ENCODE measurements around the gene ZDHHC23. TPM values are rescaled to one million over a fixed set of nuclear protein-coding genes. Genes with fewer than 3 reads are reported as not detected.

The ZDHHC23 gene
- total and polyA plus RNA-seq, 2 of the 13 experiments (the other 11 are each of a cell fraction or from before 2014, with no cell fraction given) = 1.6 to 8.8 TPM

DNA sequence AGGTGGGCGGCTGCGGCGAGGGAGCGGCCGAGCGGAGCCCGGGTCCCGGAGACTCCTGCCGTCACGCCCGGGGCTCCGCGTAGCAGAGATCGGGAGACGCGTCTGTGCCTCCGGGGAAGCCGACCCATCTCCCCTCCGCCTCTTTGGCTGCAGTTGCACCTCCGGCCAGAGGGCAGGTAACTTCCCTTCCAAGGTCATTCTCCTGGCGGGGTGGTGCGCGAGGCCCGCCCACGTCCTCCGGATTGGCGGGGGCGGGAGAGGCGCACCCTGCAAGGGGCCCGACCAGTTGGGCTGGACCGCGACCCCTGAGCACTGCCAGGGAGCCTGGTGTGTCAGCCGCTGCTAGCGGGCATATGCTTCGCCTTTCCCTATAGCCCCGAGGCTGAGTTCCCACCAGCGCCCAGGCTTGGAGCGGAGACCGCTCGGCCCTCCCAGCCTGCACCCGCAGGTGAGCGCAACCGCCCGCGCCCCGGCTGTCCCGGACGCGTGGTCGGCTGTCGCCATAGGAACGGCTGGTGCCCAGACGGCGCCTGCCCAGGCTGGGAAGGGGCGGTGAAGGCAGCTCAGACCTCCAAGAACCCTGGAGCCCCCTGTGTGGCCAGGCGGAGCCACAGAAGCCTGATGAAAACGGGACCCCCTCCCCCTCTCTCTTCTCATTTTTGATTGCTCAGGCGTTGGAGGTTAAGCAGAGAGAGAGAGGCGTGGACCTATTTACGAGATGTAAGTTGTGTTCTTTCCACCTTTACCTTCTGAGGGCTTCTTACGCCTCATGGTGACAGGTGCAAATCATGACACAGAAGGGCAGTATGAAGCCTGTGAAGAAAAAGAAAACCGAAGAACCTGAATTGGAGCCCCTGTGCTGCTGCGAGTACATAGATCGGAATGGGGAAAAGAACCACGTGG is 453 bp downstream of the ZDHHC23 start (continued):
- peak; percentile 56; the same call in 1 of the 2 replicates for TF ChIP-seq ZNF317 (CRISPR knock-in tag; IDR thresholded peaks at IDR 0.05)
- TF ChIP-seq ZNF687 (CRISPR knock-in tag; IDR thresholded peaks at IDR 0.05) = peak; percentile 70
- no peak for TF ChIP-seq FOXM1 (CRISPR knock-in tag; IDR thresholded peaks at IDR 0.05)
- TF ChIP-seq HNRNPLL (IDR thresholded peaks at IDR 0.05; ENCODE audit: low read depth, low read length, poor library complexity, severe bottlenecking) = peak; percentile 52
- TF ChIP-seq MTF2 (CRISPR knock-in tag; IDR thresholded peaks at IDR 0.05; ENCODE audit: borderline replicate concordance) = 0 out of 2 replicates have a peak, but pooled peaks have one; percentile 19
- no peak for TF ChIP-seq NFKB2 (CRISPR knock-in tag; IDR thresholded peaks at IDR 0.05; ENCODE audit: borderline replicate concordance)
- TF ChIP-seq ZNF619 (CRISPR knock-in tag; IDR thresholded peaks at IDR 0.05) = 0 out of 2 replicates have a peak, but pooled peaks have one; percentile 39
- TF ChIP-seq, protein P1, sequence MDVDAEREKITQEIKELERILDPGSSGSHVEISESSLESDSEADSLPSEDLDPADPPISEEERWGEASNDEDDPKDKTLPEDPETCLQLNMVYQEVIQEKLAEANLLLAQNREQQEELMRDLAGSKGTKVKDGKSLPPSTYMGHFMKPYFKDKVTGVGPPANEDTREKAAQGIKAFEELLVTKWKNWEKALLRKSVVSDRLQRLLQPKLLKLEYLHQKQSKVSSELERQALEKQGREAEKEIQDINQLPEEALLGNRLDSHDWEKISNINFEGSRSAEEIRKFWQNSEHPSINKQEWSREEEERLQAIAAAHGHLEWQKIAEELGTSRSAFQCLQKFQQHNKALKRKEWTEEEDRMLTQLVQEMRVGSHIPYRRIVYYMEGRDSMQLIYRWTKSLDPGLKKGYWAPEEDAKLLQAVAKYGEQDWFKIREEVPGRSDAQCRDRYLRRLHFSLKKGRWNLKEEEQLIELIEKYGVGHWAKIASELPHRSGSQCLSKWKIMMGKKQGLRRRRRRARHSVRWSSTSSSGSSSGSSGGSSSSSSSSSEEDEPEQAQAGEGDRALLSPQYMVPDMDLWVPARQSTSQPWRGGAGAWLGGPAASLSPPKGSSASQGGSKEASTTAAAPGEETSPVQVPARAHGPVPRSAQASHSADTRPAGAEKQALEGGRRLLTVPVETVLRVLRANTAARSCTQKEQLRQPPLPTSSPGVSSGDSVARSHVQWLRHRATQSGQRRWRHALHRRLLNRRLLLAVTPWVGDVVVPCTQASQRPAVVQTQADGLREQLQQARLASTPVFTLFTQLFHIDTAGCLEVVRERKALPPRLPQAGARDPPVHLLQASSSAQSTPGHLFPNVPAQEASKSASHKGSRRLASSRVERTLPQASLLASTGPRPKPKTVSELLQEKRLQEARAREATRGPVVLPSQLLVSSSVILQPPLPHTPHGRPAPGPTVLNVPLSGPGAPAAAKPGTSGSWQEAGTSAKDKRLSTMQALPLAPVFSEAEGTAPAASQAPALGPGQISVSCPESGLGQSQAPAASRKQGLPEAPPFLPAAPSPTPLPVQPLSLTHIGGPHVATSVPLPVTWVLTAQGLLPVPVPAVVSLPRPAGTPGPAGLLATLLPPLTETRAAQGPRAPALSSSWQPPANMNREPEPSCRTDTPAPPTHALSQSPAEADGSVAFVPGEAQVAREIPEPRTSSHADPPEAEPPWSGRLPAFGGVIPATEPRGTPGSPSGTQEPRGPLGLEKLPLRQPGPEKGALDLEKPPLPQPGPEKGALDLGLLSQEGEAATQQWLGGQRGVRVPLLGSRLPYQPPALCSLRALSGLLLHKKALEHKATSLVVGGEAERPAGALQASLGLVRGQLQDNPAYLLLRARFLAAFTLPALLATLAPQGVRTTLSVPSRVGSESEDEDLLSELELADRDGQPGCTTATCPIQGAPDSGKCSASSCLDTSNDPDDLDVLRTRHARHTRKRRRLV (CRISPR knock-in tag; IDR thresholded peaks at IDR 0.05) = no peak
- TF ChIP-seq, protein P2, sequence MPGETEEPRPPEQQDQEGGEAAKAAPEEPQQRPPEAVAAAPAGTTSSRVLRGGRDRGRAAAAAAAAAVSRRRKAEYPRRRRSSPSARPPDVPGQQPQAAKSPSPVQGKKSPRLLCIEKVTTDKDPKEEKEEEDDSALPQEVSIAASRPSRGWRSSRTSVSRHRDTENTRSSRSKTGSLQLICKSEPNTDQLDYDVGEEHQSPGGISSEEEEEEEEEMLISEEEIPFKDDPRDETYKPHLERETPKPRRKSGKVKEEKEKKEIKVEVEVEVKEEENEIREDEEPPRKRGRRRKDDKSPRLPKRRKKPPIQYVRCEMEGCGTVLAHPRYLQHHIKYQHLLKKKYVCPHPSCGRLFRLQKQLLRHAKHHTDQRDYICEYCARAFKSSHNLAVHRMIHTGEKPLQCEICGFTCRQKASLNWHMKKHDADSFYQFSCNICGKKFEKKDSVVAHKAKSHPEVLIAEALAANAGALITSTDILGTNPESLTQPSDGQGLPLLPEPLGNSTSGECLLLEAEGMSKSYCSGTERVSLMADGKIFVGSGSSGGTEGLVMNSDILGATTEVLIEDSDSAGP (CRISPR knock-in tag; IDR thresholded peaks at IDR 0.05; ENCODE audit: borderline replicate concordance) = peak; percentile 57; the same call in 1 of the 2 replicates
- TF ChIP-seq HIVEP1 (CRISPR knock-in tag; IDR thresholded peaks at IDR 0.05) = peak; percentile 65
- TF ChIP-seq REL (CRISPR knock-in tag; conservative IDR thresholded peaks at IDR 0.05) = 0 out of 2 replicates have a peak, but pooled peaks have one; percentile 48
- TF ChIP-seq THAP9 (CRISPR knock-in tag; IDR thresholded peaks at IDR 0.05; ENCODE audit: borderline replicate concordance) = peak; percentile 36; the same call in 1 of the 2 replicates
- 0 out of 2 replicates have a peak, but pooled peaks have one; percentile 12 for TF ChIP-seq ZNF768 (CRISPR knock-in tag; IDR thresholded peaks at IDR 0.05)
